Gastroesophageal sphincter (tissue), 3 donors: ENCODE measurements around the gene TMEM123.

ENCODE experiments used
- EP300 ChIP-seq: sonication (generic); formaldehyde crosslinking; IDR thresholded peaks from one replicate; pipeline ENCODE4 v1.6.1; 2017; ENCODE audit warnings: antibody characterized with exemption, mild to moderate bottlenecking
- POLR2A ChIP-seq, 2 donors: fragments of 450-650 bp; IDR thresholded peaks; one replicate each; pipeline ENCODE4 v1.6.1; 2017; ENCODE audit warnings: antibody characterized with exemption in 2 of 2, mild to moderate bottlenecking in 2 of 2, moderate library complexity in 1 of 2
- POLR2AphosphoS5 ChIP-seq: sonication (generic); formaldehyde crosslinking; IDR thresholded peaks from one replicate; pipeline ENCODE4 v1.6.1; 2017; ENCODE audit warnings: antibody characterized with exemption
- TF ChIP-seq, protein P1 (sequence below), 4 experiments: fragments of 200-600 bp in 2 of 4; fragments of 450-650 bp in 2 of 4; sonication (generic) in 1 of 4; IDR thresholded peaks; one replicate each; pipeline ENCODE4 v1.5.1; 2017 to 2019; ENCODE audit warnings: antibody characterized with exemption in 4 of 4, mild to moderate bottlenecking in 2 of 4, moderate library complexity in 2 of 4

DNA sequence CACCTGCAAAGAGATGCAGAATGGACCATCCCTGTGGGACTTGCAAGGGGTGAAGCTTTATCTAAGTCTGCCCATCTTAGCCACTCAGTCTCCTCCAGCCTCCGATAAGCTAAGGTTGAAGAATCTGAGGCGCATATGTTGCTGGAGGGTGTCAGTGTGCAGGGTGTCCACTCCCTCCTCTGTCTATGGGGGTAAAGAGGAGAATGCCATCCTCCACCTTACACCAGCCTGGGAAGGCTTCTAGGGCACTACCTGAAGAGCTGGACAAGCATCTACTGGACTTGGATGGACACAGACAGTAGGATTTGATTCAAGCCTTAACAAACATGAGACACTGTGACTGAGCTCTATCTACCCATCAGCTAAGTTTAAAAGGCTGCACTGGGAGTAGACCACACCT is 46.5 kb downstream of the TMEM123 start:
- no peak for TF ChIP-seq POLR2AphosphoS5
- TF ChIP-seq EP300 = no peak
- no peak for TF ChIP-seq POLR2A (IDR thresholded peaks at IDR 0.05)
- TF ChIP-seq, protein P1, sequence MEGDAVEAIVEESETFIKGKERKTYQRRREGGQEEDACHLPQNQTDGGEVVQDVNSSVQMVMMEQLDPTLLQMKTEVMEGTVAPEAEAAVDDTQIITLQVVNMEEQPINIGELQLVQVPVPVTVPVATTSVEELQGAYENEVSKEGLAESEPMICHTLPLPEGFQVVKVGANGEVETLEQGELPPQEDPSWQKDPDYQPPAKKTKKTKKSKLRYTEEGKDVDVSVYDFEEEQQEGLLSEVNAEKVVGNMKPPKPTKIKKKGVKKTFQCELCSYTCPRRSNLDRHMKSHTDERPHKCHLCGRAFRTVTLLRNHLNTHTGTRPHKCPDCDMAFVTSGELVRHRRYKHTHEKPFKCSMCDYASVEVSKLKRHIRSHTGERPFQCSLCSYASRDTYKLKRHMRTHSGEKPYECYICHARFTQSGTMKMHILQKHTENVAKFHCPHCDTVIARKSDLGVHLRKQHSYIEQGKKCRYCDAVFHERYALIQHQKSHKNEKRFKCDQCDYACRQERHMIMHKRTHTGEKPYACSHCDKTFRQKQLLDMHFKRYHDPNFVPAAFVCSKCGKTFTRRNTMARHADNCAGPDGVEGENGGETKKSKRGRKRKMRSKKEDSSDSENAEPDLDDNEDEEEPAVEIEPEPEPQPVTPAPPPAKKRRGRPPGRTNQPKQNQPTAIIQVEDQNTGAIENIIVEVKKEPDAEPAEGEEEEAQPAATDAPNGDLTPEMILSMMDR (IDR thresholded peaks at IDR 0.05) = no peak
